Duodenal mucosa (tissue), 2 donors: ENCODE results near the gene MSTO1.
"Not testable (repeated sequence)": the region's sequence is repeated elsewhere in the genome, so short reads cannot be mapped to it uniquely, and the experiment has no call there.

Source experiments
- H3K27ac ChIP-seq: one replicate; pipeline ENCODE4 v1.7.0; 2013; ENCODE audit warnings: low read depth, low read length
- H3K27me3 ChIP-seq, 2 donors: one replicate each; pipeline ENCODE4 v1.7.0; 2013; ENCODE audit warnings: low read length in 2 of 2, control low read depth in 1 of 2; ENCODE audit not compliant: insufficient read depth in 2 of 2, control insufficient read depth in 1 of 2
- H3K36me3 ChIP-seq, 2 donors: one replicate each; pipeline ENCODE4 v1.7.0; 2013; ENCODE audit warnings: low read length in 2 of 2, control low read depth in 1 of 2; ENCODE audit not compliant: insufficient read depth in 2 of 2, control insufficient read depth in 1 of 2
- H3K4me1 ChIP-seq, 2 donors: one replicate each; pipeline ENCODE4 v1.7.0; 2013; ENCODE audit warnings: low read length in 2 of 2, control low read depth in 1 of 2; ENCODE audit not compliant: insufficient read depth in 2 of 2, control insufficient read depth in 1 of 2
- H3K4me3 ChIP-seq, 2 donors: one replicate each; pipeline ENCODE4 v1.7.0; 2013; ENCODE audit warnings: low read length in 2 of 2, low read depth in 1 of 2
- H3K9ac ChIP-seq, 2 donors: one replicate each; pipeline ENCODE4 v1.7.0; 2013; ENCODE audit warnings: low read length in 2 of 2, low read depth in 1 of 2
- H3K9me3 ChIP-seq, 2 donors: one replicate each; pipeline ENCODE4 v1.7.0; 2013; ENCODE audit warnings: low read length in 2 of 2, control low read depth in 1 of 2; ENCODE audit not compliant: control insufficient read depth in 1 of 2

The MSTO1 gene

GRCh38 chr1:155589282-155589681, 20.7 kb upstream of the MSTO1 start:
- H3K4me1 ChIP-seq, H3K27ac ChIP-seq, H3K36me3 ChIP-seq, H3K4me3 ChIP-seq, H3K27me3 ChIP-seq, H3K9ac ChIP-seq, H3K9me3 ChIP-seq: not testable (repeated sequence)

GRCh38 chr1:155590516-155591247, 19.3 kb upstream of the MSTO1 start:
- H3K9ac ChIP-seq, result not testable (repeated sequence)

GRCh38 chr1:155591770-155592169, 18.2 kb upstream of the MSTO1 start:
- no peaks in the 10 kb centered on the region for H3K9me3 ChIP-seq
- H3K27me3 ChIP-seq, result no peaks in the 10 kb centered on the region
- no peak overlapping the region for H3K4me3 ChIP-seq
- no peaks in the 10 kb centered on the region for H3K4me1 ChIP-seq
- H3K27ac ChIP-seq, result no peak overlapping the region
- H3K36me3 ChIP-seq, result no peaks in the 10 kb centered on the region
- no peak overlapping the region for H3K9ac ChIP-seq

More at GRCh38 chr1:155590516-155591247, 19.3 kb upstream of the MSTO1 start:
- not testable (repeated sequence) for H3K4me3 ChIP-seq, H3K9me3 ChIP-seq, H3K27me3 ChIP-seq, H3K4me1 ChIP-seq, H3K36me3 ChIP-seq, H3K27ac ChIP-seq

DNA sequence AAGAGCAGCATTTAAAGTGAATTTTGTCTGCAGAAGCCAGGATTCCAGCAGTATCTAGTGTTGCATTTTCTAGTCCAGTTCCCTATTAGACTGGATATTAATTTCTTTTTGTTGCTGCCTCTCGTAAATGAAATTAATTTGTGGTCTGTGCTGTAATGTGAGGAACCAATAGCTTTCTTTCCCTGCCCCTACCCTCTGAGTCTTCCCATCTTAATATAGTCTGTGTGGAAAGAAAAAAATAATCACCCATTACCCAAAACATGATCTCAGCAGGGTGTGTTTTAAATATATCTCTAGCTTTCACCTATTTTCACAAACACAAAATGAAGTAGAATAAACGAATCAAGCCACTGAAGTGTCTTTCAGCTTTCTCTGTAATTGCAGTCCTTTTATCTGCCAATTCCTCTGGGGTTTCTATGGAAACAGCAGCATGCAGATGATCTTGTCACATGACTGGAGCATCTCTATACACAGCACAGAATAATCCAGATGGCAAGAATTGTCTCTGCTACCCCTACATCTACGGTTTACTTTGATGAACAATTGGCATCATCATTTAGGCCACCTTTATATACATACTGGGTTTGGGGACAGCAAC, 14.0 kb upstream of the MSTO1 start:
- not testable (repeated sequence) for H3K9ac ChIP-seq

DNA sequence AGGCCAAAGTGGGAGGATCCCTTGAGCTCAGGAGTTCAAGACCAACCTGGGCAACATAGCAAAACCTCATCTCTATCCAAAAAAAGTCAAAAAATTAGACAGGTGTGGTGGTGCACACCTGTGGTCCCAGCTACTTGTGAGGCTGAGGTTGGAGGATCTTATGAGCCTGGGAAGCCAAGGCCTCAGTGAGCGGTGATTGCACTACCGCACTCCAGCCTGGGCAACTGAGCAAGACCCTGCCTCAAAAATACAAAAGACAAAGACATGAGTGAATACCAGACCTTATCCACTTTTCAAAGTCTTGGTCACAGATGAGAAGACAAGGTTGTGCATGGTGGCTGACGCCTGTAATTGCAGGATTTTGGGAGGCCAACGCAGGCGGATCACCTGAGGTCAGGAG, 13.2 kb upstream of the MSTO1 start:
- no peaks in the 10 kb centered on the region for H3K9me3 ChIP-seq
- H3K4me3 ChIP-seq, result no peak overlapping the region
- H3K27ac ChIP-seq, result no peak overlapping the region
- H3K4me1 ChIP-seq, result no peaks in the 10 kb centered on the region
- no peaks in the 10 kb centered on the region for H3K27me3 ChIP-seq
- H3K36me3 ChIP-seq, result no peaks in the 10 kb centered on the region
- H3K9ac ChIP-seq, result no peak overlapping the region

More for the DNA sequence above, 14.0 kb upstream of the MSTO1 start:
- not testable (repeated sequence) for H3K27me3 ChIP-seq, H3K9me3 ChIP-seq, H3K4me1 ChIP-seq, H3K27ac ChIP-seq, H3K36me3 ChIP-seq, H3K4me3 ChIP-seq

DNA sequence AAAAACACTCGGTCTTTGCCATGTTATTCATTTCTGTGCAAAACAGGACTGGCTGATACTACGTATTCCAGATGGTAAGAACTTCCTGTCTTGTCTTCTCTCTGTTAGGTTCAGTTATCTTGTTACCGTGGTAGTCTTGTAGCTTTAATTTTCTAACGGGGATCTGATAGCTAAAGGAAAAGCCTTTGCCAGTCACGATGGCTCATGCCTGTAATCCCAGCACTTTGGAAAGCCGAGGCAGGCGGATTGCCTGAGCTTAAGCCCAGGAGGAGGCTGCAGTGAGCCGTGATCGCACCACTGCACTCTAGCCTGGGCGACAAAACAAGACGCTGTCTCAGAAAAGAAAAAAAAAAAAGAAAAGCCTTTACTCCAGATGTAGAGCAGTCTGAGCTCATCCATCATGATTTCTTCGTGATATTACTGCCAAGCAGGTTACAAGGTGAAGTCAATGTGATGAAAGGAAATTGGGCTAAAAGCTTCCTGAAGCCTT, 11.1 kb upstream of the MSTO1 start:
- Histone ChIP-seq H3K27ac (no peak overlapping the region), H3K4me3 (peak overlapping the region in 1 of 2 donors; percentile 21), H3K27me3 (no peaks in the 10 kb centered on the region), H3K9ac (no peak overlapping the region), H3K9me3 (no peaks in the 10 kb centered on the region), H3K36me3 (no peaks in the 10 kb centered on the region), H3K4me1 (no peaks in the 10 kb centered on the region)

GRCh38 chr1:155599828-155600572, 10.0 kb upstream of the MSTO1 start:
- not testable (repeated sequence) for H3K27me3 ChIP-seq, H3K4me1 ChIP-seq, H3K9ac ChIP-seq

GRCh38 chr1:155607708-155608107, 2.3 kb upstream of the MSTO1 start:
- H3K9ac ChIP-seq, result no peak overlapping the region
- H3K27ac ChIP-seq, result no peak overlapping the region
- H3K4me1 ChIP-seq, result peaks cover 0 to 3% of the 10 kb centered on the region in 2 donors
- no peaks in the 10 kb centered on the region for H3K27me3 ChIP-seq
- peaks cover 3 to 7% of the 10 kb centered on the region in 2 donors for H3K36me3 ChIP-seq
- no peaks in the 10 kb centered on the region for H3K9me3 ChIP-seq
- H3K4me3 ChIP-seq, result no peak overlapping the region

More at GRCh38 chr1:155599828-155600572, 10.0 kb upstream of the MSTO1 start:
- not testable (repeated sequence) for H3K4me3 ChIP-seq, H3K36me3 ChIP-seq, H3K9me3 ChIP-seq, H3K27ac ChIP-seq

DNA sequence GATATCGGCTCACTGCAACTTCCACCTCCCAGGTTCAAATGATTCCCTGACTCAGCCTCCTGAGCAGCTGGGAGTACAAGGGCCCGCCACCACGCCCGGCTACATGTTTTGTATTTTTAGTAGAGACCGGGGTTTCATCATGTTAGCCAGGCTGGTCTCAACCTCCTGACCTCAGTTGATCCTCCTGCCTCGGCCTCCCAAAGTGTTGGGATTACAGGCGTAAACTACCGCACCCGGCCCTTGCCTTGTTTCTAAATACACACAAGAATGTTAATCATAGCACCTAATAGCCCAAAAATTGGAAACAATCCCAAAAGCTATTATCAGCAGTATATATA, 1.2 kb upstream of the MSTO1 start:
- Histone ChIP-seq H3K4me3 (no peak overlapping the region), H3K27me3 (no peaks in the 10 kb centered on the region), H3K36me3 (peaks cover 4 to 14% of the 10 kb centered on the region in 2 donors), H3K9ac (no peak overlapping the region), H3K9me3 (no peaks in the 10 kb centered on the region), H3K27ac (no peak overlapping the region), H3K4me1 (peaks cover 0 to 3% of the 10 kb centered on the region in 2 donors)

DNA sequence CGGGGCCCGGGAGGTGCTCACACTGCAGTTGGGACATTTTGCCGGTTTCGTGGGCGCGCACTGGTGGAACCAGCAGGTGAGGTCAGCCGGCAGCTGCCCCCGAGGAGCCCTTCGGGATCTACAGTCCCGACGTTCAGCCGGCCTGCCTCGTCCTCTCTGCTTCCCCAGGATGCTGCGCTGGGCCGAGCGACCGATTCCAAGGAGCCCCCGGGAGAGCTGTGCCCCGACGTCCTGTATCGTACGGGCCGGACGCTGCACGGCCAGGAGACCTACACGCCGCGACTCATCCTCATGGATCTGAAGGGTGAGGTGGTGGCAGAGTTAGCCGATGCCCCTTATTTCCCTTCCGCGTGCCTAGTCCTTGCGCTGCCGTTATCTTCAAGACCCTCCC, 234 bp downstream of the MSTO1 start:
- not testable (repeated sequence) for H3K27ac ChIP-seq, H3K9me3 ChIP-seq, H3K9ac ChIP-seq, H3K27me3 ChIP-seq, H3K4me1 ChIP-seq
- Histone ChIP-seq H3K36me3 (peaks cover 4 to 14% of the 10 kb centered on the region in 2 donors), H3K4me3 (peak overlapping the region; percentile 79 to 87)
